A673 (cell line): ENCODE data around the gene STAG1. TPM values are rescaled to one million over a fixed set of nuclear protein-coding genes. Genes with fewer than 3 reads are reported as not detected.

ENCODE experiments used
- BruUV-seq: library from RNA; stranded (reverse); fragments of 400-500 nt; replicated peaks from 2 replicates; lab custom pipeline; 2021; lab: Mats Ljungman, UMichigan
- CTCF ChIA-PET: fragments of 300-600 bp; sonication (Branson Sonifier 250); formaldehyde crosslinking; loops from one replicate; lab custom pipeline; 2022; ENCODE audit warnings: antibody characterized with exemption; lab: Charles Lee
- POLR2A ChIA-PET: fragments of 300-600 bp; sonication (Branson Sonifier 250); formaldehyde crosslinking; loops from one replicate; lab custom pipeline; 2022; ENCODE audit warnings: antibody characterized with exemption; ENCODE audit not compliant: low non-redundant PET; lab: Charles Lee
- DNase-seq: peaks from one replicate; pipeline ENCODE4 v3.0.0-alpha.2; 2015; ENCODE audit warnings: low spot score
- H3K27ac ChIP-seq: fragments of 200-600 bp; sonication (generic); 2 replicates; pipeline ENCODE4 v1.5.1; 2016; ENCODE audit warnings: mixed run types, low read depth, mild to moderate bottlenecking, mixed read lengths, antibody characterized with exemption, low read length; ENCODE audit not compliant: poor library complexity, severe bottlenecking
- H3K27me3 ChIP-seq: fragments of 200-600 bp; sonication (generic); replicated peaks from 2 replicates; pipeline ENCODE4 v1.6.1; 2017; ENCODE audit warnings: mixed run types, low read depth, mild to moderate bottlenecking, mixed read lengths, antibody characterized with exemption, low read length; ENCODE audit not compliant: insufficient read depth, poor library complexity
- H3K36me3 ChIP-seq: fragments of 200-600 bp; sonication (generic); 2 replicates; pipeline ENCODE4 v1.6.1; 2016; ENCODE audit warnings: mixed run types, mild to moderate bottlenecking, mixed read lengths, antibody characterized with exemption, low read length; ENCODE audit not compliant: insufficient read depth, poor library complexity, severe bottlenecking
- H3K4me1 ChIP-seq: fragments of 200-600 bp; sonication (generic); 2 replicates; pipeline ENCODE4 v1.6.1; 2017; ENCODE audit warnings: mixed run types, mild to moderate bottlenecking, mixed read lengths, antibody characterized with exemption, low read length; ENCODE audit not compliant: insufficient read depth, poor library complexity, severe bottlenecking
- H3K4me3 ChIP-seq: fragments of 200-600 bp; sonication (generic); 2 replicates; pipeline ENCODE4 v1.5.1; 2016; ENCODE audit warnings: low read depth, mixed run types, mild to moderate bottlenecking, mixed read lengths, low read length; ENCODE audit not compliant: poor library complexity, severe bottlenecking
- H3K9me3 ChIP-seq: fragments of 200-600 bp; sonication (generic); 2 replicates; pipeline ENCODE4 v1.6.1; 2016; ENCODE audit warnings: mixed run types, low read depth, mild to moderate bottlenecking, mixed read lengths, antibody characterized with exemption, low read length; ENCODE audit not compliant: poor library complexity, severe bottlenecking
- EZH2 ChIP-seq: fragments of 200-600 bp; sonication (generic); IDR thresholded peaks from 2 replicates; pipeline ENCODE4 v1.6.1; 2017; ENCODE audit warnings: borderline replicate concordance, low read depth, mild to moderate bottlenecking, mixed read lengths, antibody characterized with exemption, low read length; ENCODE audit not compliant: poor library complexity, severe bottlenecking
- intact Hi-C: fragments of 100-400 bp; cut with micrococcal nuclease; formaldehyde crosslinking; loops from one replicate; pipeline ENCODE4 v1.10.0; 2022; ENCODE audit not compliant: unreplicated experiment
- total RNA-seq: library from RNA; stranded (reverse); gene quantifications from 2 replicates; pipeline ENCODE4 v1.2.3, GENCODE V29; 2021
- TF ChIP-seq, protein P1 (sequence below): fragments of 300-800, 200-600 bp; sonication (generic); conservative IDR thresholded peaks from 2 replicates; pipeline ENCODE4 v1.5.1; 2017; ENCODE audit warnings: low read depth, mild to moderate bottlenecking, antibody characterized with exemption, low read length, moderate library complexity, mixed read lengths

Gene STAG1
- total RNA-seq, 1 experiment from 2014 or later: 47.4 TPM

GRCh38 chr3:136434429-136434828 is 317.7 kb downstream of the STAG1 start:
- Histone ChIP-seq H3K4me3 (no peak overlapping the region), H3K27ac (no peak overlapping the region), H3K9me3 (no peaks in the 10 kb centered on the region), H3K36me3 (no peaks in the 10 kb centered on the region), H3K4me1 (no peaks in the 10 kb centered on the region), H3K27me3 (no peaks in the 10 kb centered on the region)
- no peak for DNase-seq
- intact Hi-C loops: no loop called here
- no TSS peak for BruUV-seq
- CTCF ChIA-PET: no interaction called here
- POLR2A ChIA-PET: no interaction called here
- TF ChIP-seq EZH2: no peak
- TF ChIP-seq, protein P1, sequence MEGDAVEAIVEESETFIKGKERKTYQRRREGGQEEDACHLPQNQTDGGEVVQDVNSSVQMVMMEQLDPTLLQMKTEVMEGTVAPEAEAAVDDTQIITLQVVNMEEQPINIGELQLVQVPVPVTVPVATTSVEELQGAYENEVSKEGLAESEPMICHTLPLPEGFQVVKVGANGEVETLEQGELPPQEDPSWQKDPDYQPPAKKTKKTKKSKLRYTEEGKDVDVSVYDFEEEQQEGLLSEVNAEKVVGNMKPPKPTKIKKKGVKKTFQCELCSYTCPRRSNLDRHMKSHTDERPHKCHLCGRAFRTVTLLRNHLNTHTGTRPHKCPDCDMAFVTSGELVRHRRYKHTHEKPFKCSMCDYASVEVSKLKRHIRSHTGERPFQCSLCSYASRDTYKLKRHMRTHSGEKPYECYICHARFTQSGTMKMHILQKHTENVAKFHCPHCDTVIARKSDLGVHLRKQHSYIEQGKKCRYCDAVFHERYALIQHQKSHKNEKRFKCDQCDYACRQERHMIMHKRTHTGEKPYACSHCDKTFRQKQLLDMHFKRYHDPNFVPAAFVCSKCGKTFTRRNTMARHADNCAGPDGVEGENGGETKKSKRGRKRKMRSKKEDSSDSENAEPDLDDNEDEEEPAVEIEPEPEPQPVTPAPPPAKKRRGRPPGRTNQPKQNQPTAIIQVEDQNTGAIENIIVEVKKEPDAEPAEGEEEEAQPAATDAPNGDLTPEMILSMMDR: no peak

GRCh38 chr3:136432685-136433084 is 319.5 kb downstream of the STAG1 start:
- Histone ChIP-seq H3K36me3 (no peaks in the 10 kb centered on the region), H3K4me1 (no peaks in the 10 kb centered on the region), H3K9me3 (no peaks in the 10 kb centered on the region), H3K27me3 (no peaks in the 10 kb centered on the region), H3K4me3 (no peak overlapping the region), H3K27ac (no peak overlapping the region)
- DNase-seq: no peak
- TF ChIP-seq, protein P1: no peak
- no peak for TF ChIP-seq EZH2
- ChIA-PET CTCF (interaction anchor here (0.6 kb wide), 1 partner anchor 8 kb away, joined by 7 read pairs; no protein-coding TSS in a partner anchor), POLR2A (no interaction called here)
- intact Hi-C loops: no loop called here
- BruUV-seq: no TSS peak

- Histone ChIP-seq H3K36me3 (no peaks in the 10 kb centered on the region), H3K9me3 (no peaks in the 10 kb centered on the region), H3K4me3 (no peak overlapping the region), H3K27ac (no peak overlapping the region), H3K27me3 (no peaks in the 10 kb centered on the region), H3K4me1 (no peaks in the 10 kb centered on the region)
- TF ChIP-seq, protein P1: no peak
- TF ChIP-seq EZH2: no peak
- CTCF ChIA-PET: no interaction called here
- intact Hi-C loops: no loop called here
- no peak for DNase-seq
- no TSS peak for BruUV-seq
- POLR2A ChIA-PET: no interaction called here
Measured at GRCh38 chr3:136428167-136428566, 324.0 kb downstream of the STAG1 start.
